SK-N-SH treated with all-trans-retinoic acid at 6 μM for 48 hours (cell line): ENCODE results near the gene HAUS6.

Source experiments
- ATAC-seq: fragments of 200-7000 bp; cut with Tn5 transposase; 3 replicates; pipeline ENCODE4 v1.9.1; 2020; ENCODE audit warnings: mild to moderate bottlenecking, moderate library complexity
- BACH2 ChIP-seq: fragments of 250-450 bp; sonication (Bioruptor Pico); IDR thresholded peaks from 2 replicates; pipeline ENCODE4 v1.9.0; 2021; ENCODE audit warnings: mild to moderate bottlenecking, borderline replicate concordance
- CREB5 ChIP-seq: fragments of 250-450 bp; sonication (Bioruptor Pico); IDR thresholded peaks from 2 replicates; pipeline ENCODE4 v1.5.1; 2020; ENCODE audit warnings: low read depth, mild to moderate bottlenecking, moderate library complexity
- CSDC2 ChIP-seq: fragments of 250-450 bp; sonication (Bioruptor Pico); IDR thresholded peaks from 2 replicates; pipeline ENCODE4 v1.5.0; 2020; ENCODE audit warnings: mild to moderate bottlenecking, moderate library complexity
- CSRNP3 ChIP-seq: fragments of 250-450 bp; sonication (Bioruptor Pico); IDR thresholded peaks from 2 replicates; pipeline ENCODE4 v1.5.1; 2021; ENCODE audit warnings: mild to moderate bottlenecking, moderate library complexity
- ESRRG ChIP-seq: fragments of 250-450 bp; sonication (Bioruptor Pico); IDR thresholded peaks from 2 replicates; pipeline ENCODE4 v1.6.1; 2021; ENCODE audit warnings: mild to moderate bottlenecking
- ISL1 ChIP-seq: fragments of 250-450 bp; sonication (Bioruptor Pico); IDR thresholded peaks from 2 replicates; pipeline ENCODE4 v2.1.2; 2022; ENCODE audit warnings: mild to moderate bottlenecking, moderate library complexity
- OSR1 ChIP-seq: fragments of 250-450 bp; sonication (Bioruptor Pico); IDR thresholded peaks from 2 replicates; pipeline ENCODE4 v1.8.0; 2022; ENCODE audit warnings: moderate library complexity, mild to moderate bottlenecking, inconsistent platforms
- PATZ1 ChIP-seq: fragments of 250-450 bp; sonication (Bioruptor Pico); IDR thresholded peaks from 2 replicates; pipeline ENCODE4 v1.8.0; 2020; ENCODE audit warnings: mild to moderate bottlenecking, moderate library complexity, borderline replicate concordance
- POU6F1 ChIP-seq: fragments of 250-450 bp; sonication (Bioruptor Pico); IDR thresholded peaks from 2 replicates; pipeline ENCODE4 v1.8.0; 2021; ENCODE audit warnings: low read depth, mild to moderate bottlenecking, moderate library complexity, borderline replicate concordance
- PPARA ChIP-seq: fragments of 250-450 bp; sonication (Bioruptor Pico); IDR thresholded peaks from 2 replicates; pipeline ENCODE4 v1.5.0; 2020; ENCODE audit warnings: mild to moderate bottlenecking, borderline replicate concordance
- RARB ChIP-seq: fragments of 250-450 bp; sonication (Bioruptor Pico); IDR thresholded peaks from 2 replicates; pipeline ENCODE4 v1.8.0; 2021; ENCODE audit warnings: mild to moderate bottlenecking, moderate library complexity
- SNAI2 ChIP-seq: fragments of 250-450 bp; sonication (Bioruptor Pico); IDR thresholded peaks from 2 replicates; pipeline ENCODE4 v1.5.0; 2020; ENCODE audit warnings: mild to moderate bottlenecking, moderate library complexity
- TCF4 ChIP-seq: fragments of 250-450 bp; sonication (Bioruptor Pico); IDR thresholded peaks from 2 replicates; pipeline ENCODE4 v1.8.0; 2021; ENCODE audit warnings: mild to moderate bottlenecking, moderate library complexity, borderline replicate concordance
- TOX ChIP-seq: fragments of 250-450 bp; sonication (Bioruptor Pico); IDR thresholded peaks from 2 replicates; pipeline ENCODE4 v1.8.0; 2021; ENCODE audit warnings: mild to moderate bottlenecking, moderate library complexity, borderline replicate concordance
- TSHZ2 ChIP-seq: fragments of 250-450 bp; sonication (Bioruptor Pico); IDR thresholded peaks from 2 replicates; pipeline ENCODE4 v1.5.0; 2020; ENCODE audit warnings: mild to moderate bottlenecking, moderate library complexity
- ZC3H10 ChIP-seq: fragments of 250-450 bp; sonication (Bioruptor Pico); IDR thresholded peaks from 2 replicates; pipeline ENCODE4 v1.5.1; 2021; ENCODE audit warnings: mild to moderate bottlenecking, moderate library complexity
- ZNF565 ChIP-seq: fragments of 450-650 bp; formaldehyde crosslinking; conservative IDR thresholded peaks from 2 replicates; pipeline ENCODE4 v1.5.0; 2020; ENCODE audit warnings: low read depth, mild to moderate bottlenecking, moderate library complexity
- ZNF70 ChIP-seq: fragments of 450-650 bp; formaldehyde crosslinking; IDR thresholded peaks from 2 replicates; pipeline ENCODE4 v1.5.0; 2020; ENCODE audit warnings: mild to moderate bottlenecking, moderate library complexity

Gene HAUS6

GRCh38 chr9:19133549-19134345 is 31.0 kb upstream of the HAUS6 start (continued):
- TF ChIP-seq PATZ1 (CRISPR knock-in tag) = no peak
- no peak for TF ChIP-seq RARB (CRISPR knock-in tag)
- TF ChIP-seq SNAI2 (CRISPR knock-in tag) = no peak

- TF ChIP-seq SNAI2 (CRISPR knock-in tag) = no peak
- TF ChIP-seq TSHZ2 = no peak
- no peak for TF ChIP-seq POU6F1 (CRISPR knock-in tag)
- no peak for TF ChIP-seq CSRNP3 (CRISPR knock-in tag)
- no peak for TF ChIP-seq ZC3H10 (CRISPR knock-in tag)
- no peak for TF ChIP-seq TOX (CRISPR knock-in tag)
- no peak for TF ChIP-seq BACH2 (CRISPR knock-in tag)
- TF ChIP-seq TCF4 (CRISPR knock-in tag) = no peak
- TF ChIP-seq CREB5 (CRISPR knock-in tag) = no peak
- TF ChIP-seq ZNF70 = no peak
- no peak for TF ChIP-seq OSR1 (CRISPR knock-in tag)
- no peak for TF ChIP-seq RARB (CRISPR knock-in tag)
- no peak for TF ChIP-seq ESRRG (CRISPR knock-in tag)
- ATAC-seq = no peak
These were observed 27.7 kb upstream of the HAUS6 start for GRCh38 chr9:19130436-19130835.

- ATAC-seq = peak; percentile 56
- no peak for TF ChIP-seq CSRNP3 (CRISPR knock-in tag)
- TF ChIP-seq CSDC2 (CRISPR knock-in tag) = 0 out of 2 replicates have a peak, but pooled peaks have one; percentile 44
These were observed 25.3 kb upstream of the HAUS6 start for GRCh38 chr9:19127871-19128500.

GRCh38 chr9:19124430-19124793 is 21.7 kb upstream of the HAUS6 start:
- TF ChIP-seq TCF4 (CRISPR knock-in tag) (no peak), CSRNP3 (CRISPR knock-in tag) (no peak), PPARA (CRISPR knock-in tag) (no peak), ISL1 (no peak), ESRRG (CRISPR knock-in tag) (no peak), ZNF565 (CRISPR knock-in tag) (no peak), TSHZ2 (no peak)
- ATAC-seq = no peak
